ENCODE measurements around the gene SERPINB1. TPM values are rescaled to one million over a fixed set of nuclear protein-coding genes. Genes with fewer than 3 reads are reported as not detected.

Gene SERPINB1
- total RNA-seq, 2 experiments from 2014 or later, result 58.3 to 58.4 TPM

- ChIA-PET CTCF (interaction anchor here (1.5 to 2.0 kb wide), 3 partner anchors 22 to 43 kb away, joined by 4 to 7 read pairs (median 5); no protein-coding TSS in a partner anchor), POLR2A (interaction anchor here (0.6 to 3.3 kb wide), 11 partner anchors 8 to 121 kb away, joined by 3 to 35 read pairs (median 6); partner anchors contain the start of gene SERPINB1)
- peak overlapping the region; percentile 78 for H3K27ac Mint-ChIP-seq
- intact Hi-C loops (cut with DNase I, micrococcal nuclease), result loop anchor here in 1 of 2 experiments (1.0 kb wide), 1 partner anchor 9 kb away; no protein-coding TSS in a partner anchor
- Histone ChIP-seq H3K4me1 (ENCODE audit: insufficient read depth, low read length) (peaks cover 31% of the 10 kb centered on the region), H3K36me3 (ENCODE audit: insufficient read depth, low read length) (no peaks in the 10 kb centered on the region), H3K9me3 (ENCODE audit: control insufficient read depth in 1 of 2, insufficient read depth in 1 of 2, low read length in 2 of 2) (peaks cover 0 to 3% of the 10 kb centered on the region in 2 experiments), H3K27ac (ENCODE audit: low read depth in 1 of 2, low read length in 2 of 2) (no peak overlapping the region), H3K4me3 (ENCODE audit: low read length) (no peak overlapping the region), H3K27me3 (ENCODE audit: control insufficient read depth in 1 of 2, insufficient read depth in 2 of 2, low read length in 2 of 2) (no peaks in the 10 kb centered on the region)
- no peak for DNase-seq
- peak overlapping the region; percentile 42 for H3K4me3 Mint-ChIP-seq
- peaks cover 56% of the 10 kb centered on the region for H3K4me1 Mint-ChIP-seq (ENCODE audit: low read depth)
- no peaks in the 10 kb centered on the region for H3K9me3 Mint-ChIP-seq
- no peak for ATAC-seq (ENCODE audit: poor library complexity)
- no peaks in the 10 kb centered on the region for H3K27me3 Mint-ChIP-seq
- H3K36me3 Mint-ChIP-seq (ENCODE audit: low read depth), result no peaks in the 10 kb centered on the region
- no peak for TF ChIP-seq CTCF (IDR thresholded peaks at IDR 0.05)
Observed at GRCh38 chr6:2868637-2869036, 27.0 kb upstream of the SERPINB1 start.

- peaks cover 0 to 3% of the 10 kb centered on the region in 2 experiments for H3K9me3 ChIP-seq (ENCODE audit: control insufficient read depth in 1 of 2, insufficient read depth in 1 of 2, low read length in 2 of 2)
- Mint-ChIP-seq H3K4me3 (no peak overlapping the region), H3K9me3 (no peaks in the 10 kb centered on the region), H3K27me3 (no peaks in the 10 kb centered on the region), H3K4me1 (ENCODE audit: low read depth) (peaks cover 65% of the 10 kb centered on the region), H3K27ac (peak overlapping the region; percentile 55), H3K36me3 (ENCODE audit: low read depth) (no peaks in the 10 kb centered on the region)
- no peaks in the 10 kb centered on the region for H3K36me3 ChIP-seq (ENCODE audit: insufficient read depth, low read length)
- H3K4me3 ChIP-seq (ENCODE audit: low read length), result no peak overlapping the region
- CTCF ChIA-PET, result interaction anchor here (0.6 kb wide), 1 partner anchor 22 kb away, joined by 4 read pairs; no protein-coding TSS in a partner anchor
- no peak overlapping the region for H3K27ac ChIP-seq (ENCODE audit: low read depth in 1 of 2, low read length in 2 of 2)
- TF ChIP-seq CTCF (IDR thresholded peaks at IDR 0.05), result no peak
- ATAC-seq (ENCODE audit: poor library complexity) (no peak), DNase-seq (no peak)
- intact Hi-C loops (cut with DNase I, micrococcal nuclease), result no loop called here
- POLR2A ChIA-PET, result interaction anchor here (1.0 kb wide), 1 partner anchor 101 kb away, joined by 3 read pairs; the partner anchor contains the start of gene WRNIP1
- peaks cover 40% of the 10 kb centered on the region for H3K4me1 ChIP-seq (ENCODE audit: insufficient read depth, low read length)
- H3K27me3 ChIP-seq (ENCODE audit: control insufficient read depth in 1 of 2, insufficient read depth in 2 of 2, low read length in 2 of 2), result no peaks in the 10 kb centered on the region
Observed at GRCh38 chr6:2866171-2866846, 24.6 kb upstream of the SERPINB1 start.

GRCh38 chr6:2865694-2866151 is 24.1 kb upstream of the SERPINB1 start:
- Histone ChIP-seq H3K27ac (ENCODE audit: low read depth in 1 of 2, low read length in 2 of 2) (no peak overlapping the region), H3K36me3 (ENCODE audit: insufficient read depth, low read length) (no peaks in the 10 kb centered on the region), H3K4me1 (ENCODE audit: insufficient read depth, low read length) (peaks cover 45% of the 10 kb centered on the region), H3K27me3 (ENCODE audit: control insufficient read depth in 1 of 2, insufficient read depth in 2 of 2, low read length in 2 of 2) (no peaks in the 10 kb centered on the region), H3K4me3 (ENCODE audit: low read length) (no peak overlapping the region), H3K9me3 (ENCODE audit: control insufficient read depth in 1 of 2, insufficient read depth in 1 of 2, low read length in 2 of 2) (peaks cover 0 to 3% of the 10 kb centered on the region in 2 experiments)
- no peaks in the 10 kb centered on the region for H3K36me3 Mint-ChIP-seq (ENCODE audit: low read depth)
- peak overlapping the region; percentile 55 for H3K27ac Mint-ChIP-seq
- no peaks in the 10 kb centered on the region for H3K9me3 Mint-ChIP-seq
- ChIA-PET POLR2A (no interaction called here), CTCF (no interaction called here)
- H3K4me1 Mint-ChIP-seq (ENCODE audit: low read depth), result peaks cover 67% of the 10 kb centered on the region
- no peak overlapping the region for H3K4me3 Mint-ChIP-seq
- no peaks in the 10 kb centered on the region for H3K27me3 Mint-ChIP-seq
- TF ChIP-seq CTCF (IDR thresholded peaks at IDR 0.05), result no peak
- ATAC-seq (ENCODE audit: poor library complexity), result no peak
- intact Hi-C loops (cut with DNase I, micrococcal nuclease), result no loop called here
- DNase-seq, result no peak
